Endothelial cell of umbilical vein (primary cell): ENCODE results near the gene FBL. TPM values are rescaled to one million over a fixed set of nuclear protein-coding genes. Genes with fewer than 3 reads are reported as not detected.
"Not testable (repeated sequence)": the region's sequence is repeated elsewhere in the genome, so short reads cannot be mapped to it uniquely, and the experiment has no call there.

Source experiments
- BruUV-seq: library from RNA; stranded (reverse); fragments of 400-500 nt; replicated peaks from 2 replicates; lab custom pipeline; 2021; lab: Mats Ljungman, UMichigan
- CTCF ChIA-PET: fragments of 300-600, 350-600 bp; sonication (Branson Sonifier 250); formaldehyde crosslinking; loops from one replicate; lab custom pipeline; 2021; ENCODE audit warnings: antibody characterized with exemption, inconsistent platforms; lab: Charles Lee
- POLR2A ChIA-PET: fragments of 300-600, 350-600 bp; sonication (Branson Sonifier 250); formaldehyde crosslinking; loops from one replicate; lab custom pipeline; 2021; ENCODE audit warnings: antibody characterized with exemption, inconsistent platforms; lab: Charles Lee
- DNase-seq: peaks from one replicate; pipeline ENCODE4 v3.0.0-alpha.2; 2011; ENCODE audit warnings: low read depth, low spot score
- FAIRE-seq: peaks from 2 replicates; lab custom pipeline; 2011; peaks lifted over from hg19 to GRCh38; lab: Jason Lieb, UNC
- H2AFZ ChIP-seq: 2 replicates; pipeline ENCODE4 v1.6.0; 2012; ENCODE audit warnings: low read depth, low read length, control low read depth, inconsistent platforms
- H3K27ac ChIP-seq: 2 replicates; pipeline ENCODE4 v1.5.1; 2011; ENCODE audit warnings: low read depth, mild to moderate bottlenecking, control low read depth, low read length, moderate library complexity; ENCODE audit not compliant: insufficient read depth
- H3K27me3 ChIP-seq, 2 experiments: 2 replicates each; pipeline versions ENCODE4 v1.6.0 to v1.6.1; 2011; ENCODE audit warnings: low read length in 2 of 2, mixed read lengths in 1 of 2; ENCODE audit not compliant: control insufficient read depth in 2 of 2, insufficient read depth in 2 of 2
- H3K36me3 ChIP-seq, 2 experiments: 2 replicates in 1 of 2; 3 replicates in 1 of 2; pipeline ENCODE4 v1.5.1; 2011; ENCODE audit warnings: low read length in 2 of 2, mild to moderate bottlenecking in 1 of 2, moderate library complexity in 1 of 2; ENCODE audit not compliant: control insufficient read depth in 2 of 2, insufficient read depth in 2 of 2; ENCODE audit errors: extremely low read depth in 1 of 2
- H3K4me1 ChIP-seq: 3 replicates; pipeline ENCODE4 v1.5.1; 2011; ENCODE audit warnings: mild to moderate bottlenecking, low read length; ENCODE audit not compliant: control insufficient read depth, insufficient read depth; ENCODE audit errors: extremely low read depth
- H3K4me2 ChIP-seq: 2 replicates; pipeline ENCODE4 v1.6.1; 2011; ENCODE audit warnings: low read length, control low read depth, mixed read lengths; ENCODE audit not compliant: insufficient read depth
- H3K4me3 ChIP-seq, 3 experiments: fragments of 200-600 bp in 1 of 3; sonication (generic), shearing (Covaris generic) in 1 of 3; replicated peaks in 1 of 3; 2 replicates each; pipeline ENCODE4 v1.5.1; 2011 to 2016; ENCODE audit warnings: control low read depth in 3 of 3, low read length in 3 of 3, mild to moderate bottlenecking in 2 of 3, inconsistent platforms in 1 of 3, low read depth in 1 of 3, moderate library complexity in 1 of 3; ENCODE audit not compliant: insufficient read depth in 1 of 3
- H3K79me2 ChIP-seq: 2 replicates; pipeline ENCODE4 v1.6.0; 2012; ENCODE audit warnings: low read length, inconsistent platforms; ENCODE audit not compliant: control insufficient read depth, insufficient read depth
- H3K9ac ChIP-seq: replicated peaks from 2 replicates; pipeline ENCODE3; 2011; ENCODE audit warnings: low read length, control low read depth; ENCODE audit not compliant: insufficient read depth; ENCODE audit errors: extremely low read depth
- H3K9me1 ChIP-seq: replicated peaks from 3 replicates; pipeline ENCODE4 v1.6.0; 2011; ENCODE audit warnings: mild to moderate bottlenecking, low read length; ENCODE audit not compliant: control insufficient read depth, insufficient read depth; ENCODE audit errors: extremely low read depth
- H3K9me3 ChIP-seq: replicated peaks from 2 replicates; pipeline ENCODE4 v1.5.1; 2012; ENCODE audit warnings: low read length, inconsistent platforms; ENCODE audit not compliant: control insufficient read depth, insufficient read depth
- H4K20me1 ChIP-seq: replicated peaks from 2 replicates; pipeline ENCODE3; 2011; ENCODE audit warnings: mild to moderate bottlenecking, low read length; ENCODE audit not compliant: control insufficient read depth, insufficient read depth; ENCODE audit errors: extremely low read depth
- EZH2 ChIP-seq: IDR thresholded peaks from 2 replicates; pipeline ENCODE4 v1.6.1; 2012; ENCODE audit warnings: borderline replicate concordance, low read depth, mild to moderate bottlenecking, moderate library complexity, low read length, inconsistent platforms; ENCODE audit not compliant: severe bottlenecking
- FOS ChIP-seq: IDR thresholded peaks from 2 replicates; pipeline ENCODE4 v1.6.1; 2011; ENCODE audit warnings: mild to moderate bottlenecking, low read length, moderate library complexity, borderline replicate concordance; ENCODE audit not compliant: insufficient read depth
- GATA2 ChIP-seq: IDR thresholded peaks from 2 replicates; pipeline ENCODE4 v1.7.0; 2011; ENCODE audit warnings: low read depth, mild to moderate bottlenecking, moderate library complexity, mixed read lengths, low read length; ENCODE audit not compliant: insufficient read length, insufficient read depth
- JUN ChIP-seq: IDR thresholded peaks from 2 replicates; pipeline ENCODE4 v1.6.1; 2011; ENCODE audit warnings: borderline replicate concordance, low read depth; ENCODE audit not compliant: insufficient read length, insufficient read depth
- MAX ChIP-seq: IDR thresholded peaks from 2 replicates; pipeline ENCODE4 v1.6.1; 2011; ENCODE audit not compliant: insufficient read depth, insufficient read length
- MYC ChIP-seq: IDR thresholded peaks from one replicate; pipeline ENCODE4 v1.6.1; 2011; ENCODE audit warnings: mild to moderate bottlenecking, low read depth, low read length
- POLR2A ChIP-seq: IDR thresholded peaks from 2 replicates; pipeline ENCODE4 v1.6.1; 2012; ENCODE audit warnings: low read depth, mild to moderate bottlenecking, control low read depth, low read length
- POLR2AphosphoS5 ChIP-seq: IDR thresholded peaks from 2 replicates; pipeline ENCODE4 v1.6.1; 2012; ENCODE audit warnings: low read depth, mild to moderate bottlenecking, control low read depth, low read length, moderate library complexity; ENCODE audit not compliant: insufficient read depth
- dilution Hi-C: fragments of 300-500 bp; cut with MboI; formaldehyde crosslinking; loops from one replicate; pipeline ENCODE4 v1.15.0; 2019; ENCODE audit warnings: low sequenced_read_pairs; ENCODE audit not compliant: extremely low pct_ligation_motif_present
- intact Hi-C: fragments of 100-400 bp; cut with micrococcal nuclease; formaldehyde crosslinking; loops from one replicate; pipeline ENCODE4 v1.10.0; 2022
- polyA plus RNA-seq, 4 experiments: library from polyadenylated mRNA; depleted of rRNA in 3 of 4; stranded (reverse) in 3 of 4; unstranded in 1 of 4; fragments of >200 nt; gene quantifications; 2 replicates each; pipeline versions ENCODE4 v1.2.1 to v1.2.3, GENCODE V29; 2011 to 2012; ENCODE audit warnings: missing spikeins in 1 of 4
- total RNA-seq: library from RNA; stranded (reverse); gene quantifications from 2 replicates; pipeline ENCODE4 v1.2.3, GENCODE V29; 2021
- TF ChIP-seq, protein P1 (sequence below), 2 donors: IDR thresholded peaks; 1 replicate in 1 of 2; 2 replicates in 1 of 2; pipeline ENCODE4 v1.5.1; 2011; ENCODE audit warnings: low read length in 2 of 2, mild to moderate bottlenecking in 2 of 2, moderate library complexity in 2 of 2, control low read depth in 1 of 2, inconsistent platforms in 1 of 2, low read depth in 1 of 2; ENCODE audit not compliant: insufficient read depth in 1 of 2; ENCODE audit errors: extremely low read depth in 1 of 2

FBL gene
- total and polyA plus RNA-seq, 2 donors (not counting 3 experiments of a cell fraction or from before 2014, with no cell fraction given) = 271 to 473 TPM

- H3K36me3 ChIP-seq = no peaks in the 10 kb centered on the region
- TF ChIP-seq MYC = no peak
- TF ChIP-seq FOS = no peak
- TF ChIP-seq POLR2A = no peak
- no peak for TF ChIP-seq MAX
- TF ChIP-seq EZH2 = no peak
- no peak for TF ChIP-seq POLR2AphosphoS5
- TF ChIP-seq JUN = no peak
- TF ChIP-seq, protein P1, sequence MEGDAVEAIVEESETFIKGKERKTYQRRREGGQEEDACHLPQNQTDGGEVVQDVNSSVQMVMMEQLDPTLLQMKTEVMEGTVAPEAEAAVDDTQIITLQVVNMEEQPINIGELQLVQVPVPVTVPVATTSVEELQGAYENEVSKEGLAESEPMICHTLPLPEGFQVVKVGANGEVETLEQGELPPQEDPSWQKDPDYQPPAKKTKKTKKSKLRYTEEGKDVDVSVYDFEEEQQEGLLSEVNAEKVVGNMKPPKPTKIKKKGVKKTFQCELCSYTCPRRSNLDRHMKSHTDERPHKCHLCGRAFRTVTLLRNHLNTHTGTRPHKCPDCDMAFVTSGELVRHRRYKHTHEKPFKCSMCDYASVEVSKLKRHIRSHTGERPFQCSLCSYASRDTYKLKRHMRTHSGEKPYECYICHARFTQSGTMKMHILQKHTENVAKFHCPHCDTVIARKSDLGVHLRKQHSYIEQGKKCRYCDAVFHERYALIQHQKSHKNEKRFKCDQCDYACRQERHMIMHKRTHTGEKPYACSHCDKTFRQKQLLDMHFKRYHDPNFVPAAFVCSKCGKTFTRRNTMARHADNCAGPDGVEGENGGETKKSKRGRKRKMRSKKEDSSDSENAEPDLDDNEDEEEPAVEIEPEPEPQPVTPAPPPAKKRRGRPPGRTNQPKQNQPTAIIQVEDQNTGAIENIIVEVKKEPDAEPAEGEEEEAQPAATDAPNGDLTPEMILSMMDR (IDR thresholded peaks at IDR 0.05; ENCODE audit: extremely low read depth in 1 of 2, insufficient read depth in 1 of 2, low read depth in 1 of 2, low read length in 2 of 2) = no peak
- TF ChIP-seq GATA2 = no peak
- no peaks in the 10 kb centered on the region for H3K9me3 ChIP-seq
- H3K27me3 ChIP-seq = no peaks in the 10 kb centered on the region
- no peak overlapping the region for H3K27ac ChIP-seq
- H3K4me3 ChIP-seq = no peak overlapping the region
- no peaks in the 10 kb centered on the region for H3K9me1 ChIP-seq
- ChIA-PET POLR2A (no interaction called here), CTCF (interaction anchor here (0.6 to 1.5 kb wide), 3 partner anchors 18 to 29 kb away, joined by 3 to 4 read pairs (median 3); no protein-coding TSS in a partner anchor)
- BruUV-seq = no TSS peak
- H3K9ac ChIP-seq = no peak overlapping the region
- no peak overlapping the region for H2AFZ ChIP-seq
- H3K4me1 ChIP-seq = no peaks in the 10 kb centered on the region
- FAIRE-seq (no peak), DNase-seq (no peak)
- no peaks in the 10 kb centered on the region for H4K20me1 ChIP-seq
- H3K4me2 ChIP-seq = no peak overlapping the region
- H3K79me2 ChIP-seq = no peaks in the 10 kb centered on the region
- dilution Hi-C loops (no loop called here), intact Hi-C loops (no loop called here)
Observed at GRCh38 chr19:39814595-39814994, 31.6 kb downstream of the FBL start.

GRCh38 chr19:39814111-39814510 is 32.1 kb downstream of the FBL start:
- BruUV-seq, H3K27ac ChIP-seq, POLR2A ChIA-PET, H3K9me3 ChIP-seq, H3K36me3 ChIP-seq, H4K20me1 ChIP-seq, H3K9ac ChIP-seq, H3K79me2 ChIP-seq, H3K9me1 ChIP-seq, intact Hi-C loops, DNase-seq, H3K4me2 ChIP-seq, H3K27me3 ChIP-seq, FAIRE-seq, H3K4me1 ChIP-seq, dilution Hi-C loops, H2AFZ ChIP-seq, H3K4me3 ChIP-seq: not testable (repeated sequence)
- CTCF ChIA-PET = interaction anchor here (0.8 kb wide), 1 partner anchor 29 kb away, joined by 3 read pairs; no protein-coding TSS in a partner anchor
